ENCODE measurements around the gene JUND. TPM values are rescaled to one million over a fixed set of nuclear protein-coding genes. Genes with fewer than 3 reads are reported as not detected.
A peak's percentile ranks its signal among the peaks of the same experiment; 100 is the strongest.

JUND gene
- total RNA-seq, 1 donor = 1,478 TPM

DNA sequence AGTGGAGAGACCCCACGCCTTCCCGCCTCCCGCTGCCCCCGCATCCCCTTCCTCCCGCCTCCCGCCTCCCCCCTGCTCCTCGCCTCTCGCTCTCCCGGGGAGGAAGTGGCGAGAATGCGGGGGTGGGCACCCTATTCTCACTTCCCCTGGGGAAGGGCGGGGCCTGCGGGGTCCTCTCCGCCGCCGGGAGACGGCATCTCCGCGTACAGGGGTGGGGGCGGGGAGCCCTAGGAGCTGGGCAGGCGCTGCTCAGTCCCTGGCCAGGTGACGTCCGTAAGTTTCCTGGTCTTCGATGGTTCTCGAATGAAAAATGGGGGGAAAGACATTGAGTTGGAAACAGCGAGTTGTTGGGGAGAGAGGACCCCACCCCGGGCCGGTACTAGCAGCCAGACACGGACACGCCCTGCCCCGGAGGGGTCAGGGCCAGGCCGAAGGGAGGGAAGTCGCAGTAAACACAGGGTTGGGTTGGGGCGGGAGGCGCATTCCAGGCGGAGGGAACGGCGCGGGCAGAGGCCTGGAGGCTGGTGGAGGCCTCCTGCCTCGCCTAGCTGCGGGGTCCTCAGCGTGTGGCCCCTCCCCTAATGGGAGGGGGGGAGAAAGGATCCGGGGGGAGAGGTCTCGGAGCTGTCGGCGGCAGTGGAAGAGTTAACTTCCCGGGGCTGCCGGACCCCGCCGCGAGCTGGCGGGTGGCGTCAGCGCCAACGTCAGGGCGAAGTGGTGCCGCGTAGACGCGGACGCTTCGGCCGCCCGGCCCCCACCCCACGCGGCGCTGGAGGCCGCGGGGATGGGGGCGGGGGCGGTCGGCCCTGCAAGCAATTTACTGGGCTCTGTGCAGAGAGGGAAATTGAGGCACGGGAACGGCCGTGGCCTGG lies 10.4 kb upstream of the JUND start:
- peak; percentile 50 to 93 (median 91) for DNase-seq (ENCODE audit: low read depth in 2 of 3, low spot score in 2 of 3)

- DNase-seq (ENCODE audit: low read depth in 2 of 3, low spot score in 2 of 3) = peak in 1 of 3 donors; percentile 46
Measured at GRCh38 chr19:18291019-18291524, 9.7 kb upstream of the JUND start.

DNA sequence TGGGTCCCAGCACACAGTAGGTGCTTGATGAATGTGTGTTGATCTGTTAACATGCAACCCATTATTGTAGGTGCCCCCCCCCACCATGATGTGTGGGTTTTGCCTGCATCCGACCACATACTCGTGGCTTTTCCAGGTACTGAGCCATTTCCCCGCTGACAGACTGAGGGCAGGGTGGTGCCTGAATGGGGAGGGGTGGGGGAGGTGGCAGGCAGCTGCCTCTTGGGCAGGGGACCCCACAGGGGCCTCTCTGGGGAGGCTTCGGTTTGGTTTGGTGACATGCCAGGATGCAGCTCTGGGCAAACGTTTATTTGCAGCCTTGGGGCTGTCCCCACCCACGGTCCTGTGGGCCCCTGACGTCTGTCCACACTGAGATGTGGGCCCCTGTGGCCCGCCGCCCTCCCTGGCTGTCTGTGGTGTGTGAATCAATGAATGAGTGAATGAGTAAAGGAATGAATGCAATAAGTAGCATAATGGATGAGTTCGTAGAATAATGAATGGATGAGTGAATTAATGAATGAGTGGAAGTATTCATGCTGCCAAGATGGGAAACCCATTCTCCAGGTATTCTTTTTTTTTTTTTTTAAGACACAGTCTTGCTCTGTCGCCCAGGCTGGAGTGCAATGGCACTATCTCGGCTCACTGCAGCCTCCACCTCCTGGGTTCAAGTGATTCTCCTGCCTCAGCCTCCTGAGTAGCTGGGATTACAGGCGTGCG lies 9.0 kb upstream of the JUND start:
- peak; percentile 62 to 84 (median 74) for DNase-seq (ENCODE audit: low read depth in 2 of 3, low spot score in 2 of 3)

- peak in 1 of 3 donors; percentile 35 for DNase-seq (ENCODE audit: low read depth in 2 of 3, low spot score in 2 of 3)
Measured at GRCh38 chr19:18289471-18290301, 8.3 kb upstream of the JUND start.

GRCh38 chr19:18287836-18288772 lies 6.7 kb upstream of the JUND start:
- DNase-seq (ENCODE audit: low read depth in 2 of 3, low spot score in 2 of 3) = no peak

- no peak for DNase-seq (ENCODE audit: low read depth in 2 of 3, low spot score in 2 of 3)
Measured at GRCh38 chr19:18286973-18287635, 5.7 kb upstream of the JUND start.

- DNase-seq (ENCODE audit: low read depth in 2 of 3, low spot score in 2 of 3) = no peak
Measured at GRCh38 chr19:18284712-18285360, 3.4 kb upstream of the JUND start.

- no peak for DNase-seq (ENCODE audit: low read depth in 2 of 3, low spot score in 2 of 3)
Measured at GRCh38 chr19:18283338-18283737, 1.9 kb upstream of the JUND start.

DNA sequence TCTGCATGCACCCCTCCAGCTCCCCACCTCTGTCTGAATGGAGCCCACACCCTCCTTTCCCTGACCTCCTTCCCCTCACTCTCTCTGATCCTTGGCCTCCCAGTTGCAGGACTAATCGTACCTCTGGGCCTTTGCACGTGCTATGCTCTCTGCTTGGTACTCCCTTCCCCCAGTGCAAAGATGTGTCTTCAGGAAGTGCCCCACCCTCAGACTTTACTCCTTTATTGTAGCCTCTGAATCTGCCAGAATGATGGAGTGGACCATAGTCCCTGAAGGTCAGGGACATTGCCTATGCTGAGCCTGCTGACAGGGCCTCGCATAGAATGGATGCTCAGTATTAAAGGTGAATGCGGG lies 1.3 kb upstream of the JUND start:
- DNase-seq (ENCODE audit: low read depth in 2 of 3, low spot score in 2 of 3) = no peak

DNA sequence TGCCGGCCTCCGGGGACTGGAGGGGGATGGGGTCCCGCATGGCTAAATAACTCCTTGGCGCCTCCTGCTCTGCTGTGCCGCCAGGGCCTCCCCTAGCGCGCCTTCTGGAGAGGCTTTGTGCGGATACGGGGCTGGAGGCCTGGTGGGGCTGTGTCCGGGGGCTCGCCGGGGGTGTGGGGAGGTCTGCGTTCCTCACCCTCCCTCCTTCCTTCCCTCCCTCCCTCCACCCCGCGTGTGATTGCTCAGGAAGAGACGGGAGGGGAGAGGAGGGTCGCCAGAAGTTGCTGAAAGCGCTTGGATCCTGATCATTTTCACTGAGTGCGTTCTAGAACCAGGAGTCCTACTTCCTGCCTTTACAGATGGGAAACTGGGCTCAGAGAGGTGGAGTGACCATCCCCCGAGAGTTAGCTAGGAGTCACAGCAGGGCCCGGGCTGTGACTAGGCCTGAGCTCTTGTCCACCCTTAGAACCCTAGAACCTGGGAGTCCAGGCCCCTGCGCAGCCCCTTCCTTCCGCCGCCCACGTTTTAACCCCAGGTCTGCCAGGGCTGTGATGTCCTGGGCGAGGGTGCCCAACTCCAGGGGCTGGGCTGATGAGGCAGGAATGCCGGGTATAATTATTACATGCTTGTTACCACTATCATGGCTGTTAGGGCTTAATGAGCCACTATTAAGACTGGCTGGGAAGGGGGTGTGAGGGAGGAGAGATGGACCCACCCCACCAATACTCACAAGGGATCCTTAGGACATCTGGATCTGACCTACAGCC lies 782 bp upstream of the JUND start:
- no peak for DNase-seq (ENCODE audit: low read depth in 2 of 3, low spot score in 2 of 3)

DNA sequence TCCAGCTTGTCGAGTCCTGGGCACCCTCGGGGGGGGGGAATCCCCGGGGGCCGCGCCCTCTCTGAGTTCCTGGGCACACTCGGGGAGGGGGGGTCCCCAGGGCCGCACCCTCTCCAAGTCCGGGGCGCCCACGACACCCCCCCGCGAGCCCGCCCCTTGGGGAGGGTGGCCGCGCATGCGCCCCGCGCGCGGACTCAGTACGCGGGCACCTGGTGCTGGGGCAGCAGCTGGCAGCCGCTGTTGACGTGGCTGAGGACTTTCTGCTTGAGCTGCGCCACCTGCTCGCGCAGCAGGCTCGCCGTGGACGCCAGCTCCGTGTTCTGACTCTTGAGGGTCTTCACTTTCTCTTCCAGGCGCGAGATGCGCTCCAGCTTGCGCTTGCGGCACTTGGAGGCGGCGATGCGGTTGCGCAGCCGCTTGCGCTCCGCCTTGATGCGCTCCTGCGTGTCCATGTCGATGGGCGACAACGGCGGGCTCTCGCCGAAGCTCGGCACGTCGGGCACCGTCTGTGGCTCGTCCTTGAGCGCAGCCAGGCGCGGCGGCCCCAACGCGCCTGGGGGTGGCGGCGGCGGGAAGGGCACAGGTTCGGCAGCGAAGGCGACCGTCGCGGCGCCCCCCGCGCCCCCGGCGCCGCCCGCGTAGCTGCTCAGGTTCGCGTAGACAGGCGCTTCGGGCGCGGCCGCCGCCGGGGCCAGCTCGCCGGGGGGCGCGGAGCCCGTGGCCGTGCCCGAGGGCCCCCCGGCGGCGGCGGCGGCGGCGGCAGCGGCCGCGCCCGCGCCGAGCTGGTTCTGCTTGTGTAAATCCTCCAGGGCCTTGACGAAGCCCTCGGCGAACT lies 958 bp downstream of the JUND start:
- peak; percentile 38 to 71 (median 55) for DNase-seq (ENCODE audit: low read depth in 2 of 3, low spot score in 2 of 3)

DNA sequence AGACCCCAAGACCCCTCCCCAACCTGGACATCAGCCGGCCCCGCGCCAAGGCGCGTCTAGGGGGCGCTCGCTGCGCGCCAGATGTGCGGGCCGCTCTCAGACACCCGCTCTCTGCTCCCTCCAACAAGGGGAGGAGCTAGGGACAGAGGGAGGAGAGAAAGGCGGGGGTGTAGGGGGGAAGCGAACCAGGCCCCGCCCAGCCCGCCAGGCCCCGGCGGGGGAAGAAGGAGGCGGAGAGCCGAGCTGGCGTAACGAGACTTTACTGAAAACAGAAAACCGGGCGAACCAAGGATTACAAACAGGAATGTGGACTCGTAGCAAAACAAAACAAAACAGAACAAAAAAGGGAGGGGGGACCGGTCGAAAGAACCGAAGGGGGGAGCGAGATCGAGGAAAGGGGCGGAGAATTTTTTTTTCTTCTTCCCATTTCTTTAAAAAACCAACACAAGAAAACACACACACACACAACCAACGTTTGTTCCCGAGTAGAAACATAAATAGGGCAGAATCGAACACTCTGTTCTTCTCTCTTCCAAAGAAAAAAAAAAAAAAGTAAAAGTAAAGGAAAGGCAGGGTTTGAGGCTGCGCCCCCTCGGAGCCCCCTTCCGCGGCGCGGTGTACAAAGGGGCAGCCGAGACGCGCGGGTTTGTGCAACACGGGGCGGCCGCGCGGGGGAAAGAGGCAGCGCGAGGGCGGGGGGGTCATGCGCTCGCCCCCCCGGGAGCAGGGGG lies 1.7 kb downstream of the JUND start:
- DNase-seq (ENCODE audit: low read depth in 2 of 3, low spot score in 2 of 3) = peak; percentile 65 to 95 (median 89)

GRCh38 chr19:18279266-18279515 lies 2.2 kb downstream of the JUND start:
- DNase-seq (ENCODE audit: low read depth in 2 of 3, low spot score in 2 of 3) = no peak

DNA sequence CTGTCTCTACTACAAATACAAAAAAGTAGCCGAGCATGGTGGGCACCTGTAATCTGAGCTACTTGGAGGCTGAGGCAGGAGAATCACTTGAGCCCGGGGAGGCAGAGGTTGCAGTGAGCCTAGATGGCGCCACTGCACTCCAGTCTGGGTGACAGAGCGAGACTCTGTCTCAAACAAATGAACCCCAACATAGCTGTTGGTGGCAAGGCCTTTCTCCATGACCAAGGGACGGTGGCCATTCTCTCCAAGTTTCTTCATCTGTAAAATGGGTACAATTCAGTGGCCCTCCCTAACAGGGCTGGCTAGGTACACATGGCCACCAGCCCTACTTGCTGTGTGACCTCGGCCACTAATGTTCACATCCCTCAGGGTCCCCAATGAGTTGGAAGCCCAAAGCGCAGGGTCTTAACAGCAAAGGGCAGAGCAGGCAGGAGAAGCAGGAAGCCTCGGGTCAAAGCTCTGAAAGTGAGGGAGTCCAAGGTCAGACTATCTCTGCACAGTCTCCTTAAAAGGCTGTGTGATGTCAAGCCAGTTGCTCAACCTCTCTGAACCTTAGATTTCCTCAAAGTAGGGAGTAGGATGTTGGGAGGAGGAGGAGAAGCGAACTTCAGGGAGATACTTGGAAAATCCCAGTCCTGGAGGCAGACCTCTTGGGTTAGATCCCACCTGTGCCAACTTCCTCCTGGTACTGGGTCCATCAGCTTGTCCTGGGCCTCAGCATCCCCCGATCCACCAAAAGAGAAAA lies 2.7 kb downstream of the JUND start:
- DNase-seq (ENCODE audit: low read depth in 2 of 3, low spot score in 2 of 3) = peak; percentile 25 to 76 (median 29)

GRCh38 chr19:18274781-18275356 lies 6.6 kb downstream of the JUND start:
- peak in 1 of 3 donors; percentile 77 for DNase-seq (ENCODE audit: low read depth in 2 of 3, low spot score in 2 of 3)
